ENCODE data around the gene CD7.

DNA sequence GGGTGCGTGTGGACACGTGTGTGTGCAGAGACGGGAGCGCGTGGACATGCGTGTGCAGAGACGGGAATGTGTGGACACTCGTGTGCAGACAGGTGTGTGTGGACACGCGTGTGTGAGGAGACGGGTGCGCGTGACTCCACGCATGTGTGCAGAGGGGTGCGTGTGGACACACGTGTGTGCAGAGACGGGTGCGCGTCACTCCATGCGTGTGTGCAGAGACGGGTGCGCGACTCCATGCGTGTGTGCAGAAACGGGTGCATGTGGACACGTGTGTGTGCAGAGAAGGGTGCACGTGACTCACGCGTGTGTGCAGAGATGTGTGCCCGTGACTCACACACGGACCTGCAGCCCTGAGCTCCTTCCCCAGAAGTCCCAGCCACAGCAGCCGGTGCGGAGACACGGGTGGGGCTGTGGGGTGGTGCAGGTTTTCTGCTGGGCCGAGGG is 2.2 kb upstream of the CD7 start:
- TF ChIP-seq, protein P1, sequence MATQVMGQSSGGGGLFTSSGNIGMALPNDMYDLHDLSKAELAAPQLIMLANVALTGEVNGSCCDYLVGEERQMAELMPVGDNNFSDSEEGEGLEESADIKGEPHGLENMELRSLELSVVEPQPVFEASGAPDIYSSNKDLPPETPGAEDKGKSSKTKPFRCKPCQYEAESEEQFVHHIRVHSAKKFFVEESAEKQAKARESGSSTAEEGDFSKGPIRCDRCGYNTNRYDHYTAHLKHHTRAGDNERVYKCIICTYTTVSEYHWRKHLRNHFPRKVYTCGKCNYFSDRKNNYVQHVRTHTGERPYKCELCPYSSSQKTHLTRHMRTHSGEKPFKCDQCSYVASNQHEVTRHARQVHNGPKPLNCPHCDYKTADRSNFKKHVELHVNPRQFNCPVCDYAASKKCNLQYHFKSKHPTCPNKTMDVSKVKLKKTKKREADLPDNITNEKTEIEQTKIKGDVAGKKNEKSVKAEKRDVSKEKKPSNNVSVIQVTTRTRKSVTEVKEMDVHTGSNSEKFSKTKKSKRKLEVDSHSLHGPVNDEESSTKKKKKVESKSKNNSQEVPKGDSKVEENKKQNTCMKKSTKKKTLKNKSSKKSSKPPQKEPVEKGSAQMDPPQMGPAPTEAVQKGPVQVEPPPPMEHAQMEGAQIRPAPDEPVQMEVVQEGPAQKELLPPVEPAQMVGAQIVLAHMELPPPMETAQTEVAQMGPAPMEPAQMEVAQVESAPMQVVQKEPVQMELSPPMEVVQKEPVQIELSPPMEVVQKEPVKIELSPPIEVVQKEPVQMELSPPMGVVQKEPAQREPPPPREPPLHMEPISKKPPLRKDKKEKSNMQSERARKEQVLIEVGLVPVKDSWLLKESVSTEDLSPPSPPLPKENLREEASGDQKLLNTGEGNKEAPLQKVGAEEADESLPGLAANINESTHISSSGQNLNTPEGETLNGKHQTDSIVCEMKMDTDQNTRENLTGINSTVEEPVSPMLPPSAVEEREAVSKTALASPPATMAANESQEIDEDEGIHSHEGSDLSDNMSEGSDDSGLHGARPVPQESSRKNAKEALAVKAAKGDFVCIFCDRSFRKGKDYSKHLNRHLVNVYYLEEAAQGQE (IDR thresholded peaks at IDR 0.05; ENCODE audit: borderline replicate concordance): no peak
- TF ChIP-seq, protein P2, sequence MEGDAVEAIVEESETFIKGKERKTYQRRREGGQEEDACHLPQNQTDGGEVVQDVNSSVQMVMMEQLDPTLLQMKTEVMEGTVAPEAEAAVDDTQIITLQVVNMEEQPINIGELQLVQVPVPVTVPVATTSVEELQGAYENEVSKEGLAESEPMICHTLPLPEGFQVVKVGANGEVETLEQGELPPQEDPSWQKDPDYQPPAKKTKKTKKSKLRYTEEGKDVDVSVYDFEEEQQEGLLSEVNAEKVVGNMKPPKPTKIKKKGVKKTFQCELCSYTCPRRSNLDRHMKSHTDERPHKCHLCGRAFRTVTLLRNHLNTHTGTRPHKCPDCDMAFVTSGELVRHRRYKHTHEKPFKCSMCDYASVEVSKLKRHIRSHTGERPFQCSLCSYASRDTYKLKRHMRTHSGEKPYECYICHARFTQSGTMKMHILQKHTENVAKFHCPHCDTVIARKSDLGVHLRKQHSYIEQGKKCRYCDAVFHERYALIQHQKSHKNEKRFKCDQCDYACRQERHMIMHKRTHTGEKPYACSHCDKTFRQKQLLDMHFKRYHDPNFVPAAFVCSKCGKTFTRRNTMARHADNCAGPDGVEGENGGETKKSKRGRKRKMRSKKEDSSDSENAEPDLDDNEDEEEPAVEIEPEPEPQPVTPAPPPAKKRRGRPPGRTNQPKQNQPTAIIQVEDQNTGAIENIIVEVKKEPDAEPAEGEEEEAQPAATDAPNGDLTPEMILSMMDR (IDR thresholded peaks at IDR 0.05; ENCODE audit: poor library complexity, severe bottlenecking): no peak
- TF ChIP-seq TAF1 (IDR thresholded peaks at IDR 0.05; ENCODE audit: low read depth) (no peak), EZH2 (IDR thresholded peaks at IDR 0.05; ENCODE audit: borderline replicate concordance, insufficient read depth, low read length, poor library complexity, severe bottlenecking) (no peak), RAD21 (conservative IDR thresholded peaks at IDR 0.05) (no peak)
